GM12873 (cell line): ENCODE results near the gene BPTF.

ENCODE experiments used
- CTCF ChIP-seq: IDR thresholded peaks from 2 replicates; pipeline ENCODE4 v1.5.1; 2012; ENCODE audit warnings: low read depth, mild to moderate bottlenecking, moderate library complexity, low read length, control low read depth; ENCODE audit not compliant: insufficient read depth; ENCODE audit errors: missing control alignments

Gene BPTF

GRCh38 chr17:67855504-67856324 is 30.4 kb downstream of the BPTF start:
- no peak for TF ChIP-seq CTCF

- no peak for TF ChIP-seq CTCF
Observed at GRCh38 chr17:67862614-67863217, 37.4 kb downstream of the BPTF start.

GRCh38 chr17:67863624-67864247 is 38.4 kb downstream of the BPTF start:
- no peak for TF ChIP-seq CTCF

- no peak for TF ChIP-seq CTCF
Observed at GRCh38 chr17:67865438-67865837, 40.1 kb downstream of the BPTF start.

- no peak for TF ChIP-seq CTCF
Observed at GRCh38 chr17:67867591-67867990, 42.3 kb downstream of the BPTF start.

GRCh38 chr17:67868176-67868575 is 42.9 kb downstream of the BPTF start:
- TF ChIP-seq CTCF = no peak

- no peak for TF ChIP-seq CTCF
Observed at GRCh38 chr17:67879662-67880061, 54.4 kb downstream of the BPTF start.
